22Rv1 (cell line): ENCODE measurements around the gene SFTPD.

Source experiments
- H3K27ac ChIP-seq: fragments of 450-650 bp; 2 replicates; pipeline ENCODE4 v1.5.1; 2017
- CTCF ChIP-seq: fragments of 450-650 bp; IDR thresholded peaks from 2 replicates; pipeline ENCODE4 v1.5.1; 2017; ENCODE audit warnings: mild to moderate bottlenecking
- ZFX ChIP-seq: fragments of 450-650 bp; IDR thresholded peaks from 2 replicates; pipeline ENCODE4 v1.6.1; 2017; ENCODE audit warnings: antibody characterized with exemption, borderline replicate concordance

Gene SFTPD

GRCh38 chr10:79976999-79977398, 28.1 kb upstream of the SFTPD start:
- TF ChIP-seq ZFX (no peak), CTCF (no peak)
- no peak overlapping the region for H3K27ac ChIP-seq

- TF ChIP-seq ZFX (no peak), CTCF (no peak)
- no peak overlapping the region for H3K27ac ChIP-seq
These were observed 21.2 kb upstream of the SFTPD start for GRCh38 chr10:79970062-79970461.

- no peak for TF ChIP-seq ZFX
- no peak for TF ChIP-seq CTCF
- H3K27ac ChIP-seq: no peak overlapping the region
These were observed 999 bp downstream of the SFTPD start for GRCh38 chr10:79947787-79948424.

GRCh38 chr10:79947083-79947415, 1.9 kb downstream of the SFTPD start:
- H3K27ac ChIP-seq: no peak overlapping the region
- no peak for TF ChIP-seq ZFX
- TF ChIP-seq CTCF: no peak

- TF ChIP-seq CTCF: no peak
- H3K27ac ChIP-seq: no peak overlapping the region
These were observed 2.4 kb downstream of the SFTPD start for GRCh38 chr10:79946271-79947082.

- no peak for TF ChIP-seq CTCF
- TF ChIP-seq ZFX: no peak
- H3K27ac ChIP-seq: no peak overlapping the region
These were observed 4.2 kb downstream of the SFTPD start for GRCh38 chr10:79944428-79945395.
